Left lobe of liver (tissue), 2 donors: ENCODE measurements around the gene CHSY1. TPM values are rescaled to one million over a fixed set of nuclear protein-coding genes. Genes with fewer than 3 reads are reported as not detected.
"Not testable (repeated sequence)": the region's sequence is repeated elsewhere in the genome, so short reads cannot be mapped to it uniquely, and the experiment has no call there.

Source experiments
- ATAC-seq: fragments of 200-7000 bp; cut with Tn5 transposase; one replicate; pipeline ENCODE4 v1.9.1; 2020; ENCODE audit warnings: mild to moderate bottlenecking, moderate library complexity
- DNase-seq: peaks from one replicate; pipeline ENCODE4 v3.0.0-alpha.2; 2020; ENCODE audit warnings: low spot score
- total RNA-seq: library from RNA; stranded (reverse); gene quantifications from one replicate; pipeline ENCODE4 v1.2.1, GENCODE V29; 2021
- donor health status: DM: no; HTN: no; CAD: no; lungs with moderate emphysema.
- donor health status: DM: no; HTN: yes; CAD: no.

Gene CHSY1
- 6.3 TPM for total RNA-seq

- ATAC-seq = peak; percentile 87
- peak; percentile 93 for DNase-seq
Measured at GRCh38 chr15:101251830-101252820, at the start of gene CHSY1. TSS of gene CHSY1 (minus strand) at chr15:101252048. CDS start at chr15:101251456, 592 bp downstream.

- ATAC-seq = no peak
- no peak for DNase-seq
Measured at GRCh38 chr15:101296418-101297405, 44.9 kb upstream of the CHSY1 start.

GRCh38 chr15:101295607-101296161 is 43.8 kb upstream of the CHSY1 start:
- peak; percentile 0 for ATAC-seq
- no peak for DNase-seq

- peak; percentile 89 for ATAC-seq
- DNase-seq = peak; percentile 98
Measured at GRCh38 chr15:101294731-101295606, 43.1 kb upstream of the CHSY1 start, which contains the start of gene SNRPA1. TSS of gene SNRPA1 (minus strand) at chr15:101295248. CDS start at chr15:101295178, 70 bp downstream.

GRCh38 chr15:101293122-101293521 is 41.3 kb upstream of the CHSY1 start:
- DNase-seq (no peak), ATAC-seq (no peak)

- no peak for DNase-seq
- peak; percentile 75 for ATAC-seq
Measured at GRCh38 chr15:101288905-101289513, 37.2 kb upstream of the CHSY1 start.

- not testable (repeated sequence) for ATAC-seq, DNase-seq
Measured at GRCh38 chr15:101287342-101287741, 35.5 kb upstream of the CHSY1 start.

GRCh38 chr15:101286471-101287114 is 34.7 kb upstream of the CHSY1 start:
- ATAC-seq = peak; percentile 79
- no peak for DNase-seq

- no peak for ATAC-seq
- DNase-seq = no peak
Measured at GRCh38 chr15:101283931-101284330, 32.1 kb upstream of the CHSY1 start.

GRCh38 chr15:101280007-101280406 is 28.2 kb upstream of the CHSY1 start:
- DNase-seq (peak; percentile 78), ATAC-seq (peak; percentile 63)

- DNase-seq (no peak), ATAC-seq (no peak)
Measured at GRCh38 chr15:101277943-101278564, 26.2 kb upstream of the CHSY1 start.

- ATAC-seq = peak; percentile 90
Measured at GRCh38 chr15:101277038-101277822, 25.4 kb upstream of the CHSY1 start, which contains the start of gene SELENOS. TSS of gene SELENOS (minus strand) at chr15:101277485. CDS start at chr15:101277417, 68 bp downstream.

GRCh38 chr15:101276501-101277037 is 24.7 kb upstream of the CHSY1 start:
- ATAC-seq = no peak
- no peak for DNase-seq

More at GRCh38 chr15:101277038-101277822, 25.4 kb upstream of the CHSY1 start, which contains the start of gene SELENOS:
- peak; percentile 94 for DNase-seq

- DNase-seq = no peak
- no peak for ATAC-seq
Measured at GRCh38 chr15:101275018-101275417, 23.2 kb upstream of the CHSY1 start.

- no peak for ATAC-seq
- no peak for DNase-seq
Measured at GRCh38 chr15:101273534-101273933, 21.7 kb upstream of the CHSY1 start.

- DNase-seq = no peak
Measured at GRCh38 chr15:101272584-101272983, 20.7 kb upstream of the CHSY1 start.

More at GRCh38 chr15:101272584-101272983, 20.7 kb upstream of the CHSY1 start:
- ATAC-seq = no peak
